Astrocyte of the spinal cord (primary cell): ENCODE results near the gene DDX39A.

ENCODE experiments used
- DNase-seq: peaks from one replicate; pipeline ENCODE4 v3.0.0; 2011; ENCODE audit warnings: low read depth, low spot score
- H3K4me3 ChIP-seq: 2 replicates; pipeline ENCODE4 v1.5.1; 2011; ENCODE audit warnings: low read depth, mild to moderate bottlenecking, low read length, moderate library complexity
- in situ Hi-C: cut with HindIII; loops from 2 replicates; pipeline ENCODE4 v1.10.0; 2017; ENCODE audit warnings: low sequenced_read_pairs
- TF ChIP-seq, protein P1 (sequence below): IDR thresholded peaks from 2 replicates; pipeline ENCODE4 v1.5.1; 2012; ENCODE audit warnings: low read depth, mild to moderate bottlenecking, low read length, inconsistent platforms

DDX39A gene

DNA sequence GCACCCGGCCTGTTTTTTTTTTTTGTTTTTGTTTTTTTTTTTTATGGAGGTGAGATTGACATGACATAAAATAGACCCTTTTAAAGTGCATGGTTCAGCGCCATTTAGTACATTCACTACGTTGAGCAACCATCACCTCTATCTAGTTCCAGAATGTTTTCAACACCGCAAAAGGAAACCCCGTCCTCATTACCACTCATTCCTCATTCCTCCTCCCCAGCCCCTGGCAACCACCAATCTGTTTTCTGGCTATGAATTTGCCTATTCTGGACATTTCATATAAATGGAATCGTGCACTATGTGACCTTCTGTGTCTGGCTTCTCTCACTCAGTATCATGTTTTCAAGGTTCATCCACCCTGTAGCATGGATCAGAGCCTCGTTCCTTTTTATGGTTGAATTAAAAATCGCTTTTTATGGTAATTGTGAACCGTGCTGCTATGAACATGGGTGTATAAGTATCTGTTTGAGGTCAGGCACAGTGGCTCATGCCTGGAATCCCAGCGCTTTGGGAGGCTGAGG is 47.8 kb downstream of the DDX39A start:
- TF ChIP-seq, protein P1, sequence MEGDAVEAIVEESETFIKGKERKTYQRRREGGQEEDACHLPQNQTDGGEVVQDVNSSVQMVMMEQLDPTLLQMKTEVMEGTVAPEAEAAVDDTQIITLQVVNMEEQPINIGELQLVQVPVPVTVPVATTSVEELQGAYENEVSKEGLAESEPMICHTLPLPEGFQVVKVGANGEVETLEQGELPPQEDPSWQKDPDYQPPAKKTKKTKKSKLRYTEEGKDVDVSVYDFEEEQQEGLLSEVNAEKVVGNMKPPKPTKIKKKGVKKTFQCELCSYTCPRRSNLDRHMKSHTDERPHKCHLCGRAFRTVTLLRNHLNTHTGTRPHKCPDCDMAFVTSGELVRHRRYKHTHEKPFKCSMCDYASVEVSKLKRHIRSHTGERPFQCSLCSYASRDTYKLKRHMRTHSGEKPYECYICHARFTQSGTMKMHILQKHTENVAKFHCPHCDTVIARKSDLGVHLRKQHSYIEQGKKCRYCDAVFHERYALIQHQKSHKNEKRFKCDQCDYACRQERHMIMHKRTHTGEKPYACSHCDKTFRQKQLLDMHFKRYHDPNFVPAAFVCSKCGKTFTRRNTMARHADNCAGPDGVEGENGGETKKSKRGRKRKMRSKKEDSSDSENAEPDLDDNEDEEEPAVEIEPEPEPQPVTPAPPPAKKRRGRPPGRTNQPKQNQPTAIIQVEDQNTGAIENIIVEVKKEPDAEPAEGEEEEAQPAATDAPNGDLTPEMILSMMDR: no peak
- in situ Hi-C loops: no loop called here
- DNase-seq: no peak
- H3K4me3 ChIP-seq: no peak overlapping the region

DNA sequence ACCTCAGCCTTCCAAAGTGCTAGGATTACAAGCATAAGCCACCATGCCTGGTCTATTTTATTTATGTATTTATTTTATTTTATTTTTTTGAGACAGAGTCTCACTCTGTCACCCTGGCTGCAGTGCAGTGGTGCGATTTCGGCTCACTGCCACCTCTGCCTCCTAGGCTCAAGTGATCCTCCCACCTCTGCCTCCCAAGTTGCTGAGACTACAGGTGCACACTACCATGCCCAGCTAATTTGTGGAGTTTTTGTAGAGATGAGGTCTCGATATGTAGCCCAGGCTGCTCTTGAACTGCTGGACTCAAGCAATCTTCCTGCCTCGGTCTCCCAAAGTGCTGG is 48.2 kb downstream of the DDX39A start:
- DNase-seq: no peak
- in situ Hi-C loops: no loop called here
- no peak overlapping the region for H3K4me3 ChIP-seq
- TF ChIP-seq, protein P1: no peak

DNA sequence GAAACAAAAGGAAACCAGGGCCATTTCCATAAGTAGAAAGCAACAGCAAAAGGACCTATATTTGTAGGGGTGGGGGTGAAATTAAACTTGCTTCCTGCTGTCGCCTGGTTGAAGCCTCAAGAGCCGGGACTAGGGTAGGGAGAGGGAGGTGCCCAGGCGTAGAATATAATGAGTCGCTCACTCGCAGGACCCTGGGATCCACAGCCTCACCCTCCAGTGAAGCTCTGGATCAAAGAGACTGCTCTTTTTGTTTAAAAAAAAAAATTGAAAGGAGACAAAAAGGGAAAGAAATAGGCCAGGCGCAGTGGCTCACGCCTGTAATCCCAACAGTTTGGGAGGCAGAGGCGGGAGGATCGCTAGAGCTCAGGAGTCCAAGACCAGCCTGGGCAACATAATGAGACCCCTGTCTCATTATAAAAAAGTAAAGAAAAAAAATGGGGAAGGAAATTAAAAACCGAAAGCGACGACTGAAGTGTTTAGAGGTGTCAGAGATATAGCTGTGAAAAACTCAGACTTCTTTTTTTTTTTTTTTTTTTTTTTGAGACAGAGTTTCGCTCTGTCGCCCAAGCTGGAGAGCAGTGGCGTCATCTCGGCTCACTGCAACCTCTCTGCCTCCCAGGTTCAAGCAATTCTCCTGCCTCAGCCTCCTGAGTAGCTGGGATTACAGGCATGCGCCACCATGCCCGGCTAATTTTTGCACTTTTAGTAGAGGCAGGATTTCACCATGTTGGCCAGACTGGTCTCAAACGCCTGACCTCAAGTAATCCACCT is 48.8 kb downstream of the DDX39A start:
- in situ Hi-C loops: no loop called here
- TF ChIP-seq, protein P1: no peak
- DNase-seq: no peak
- H3K4me3 ChIP-seq: no peak overlapping the region

DNA sequence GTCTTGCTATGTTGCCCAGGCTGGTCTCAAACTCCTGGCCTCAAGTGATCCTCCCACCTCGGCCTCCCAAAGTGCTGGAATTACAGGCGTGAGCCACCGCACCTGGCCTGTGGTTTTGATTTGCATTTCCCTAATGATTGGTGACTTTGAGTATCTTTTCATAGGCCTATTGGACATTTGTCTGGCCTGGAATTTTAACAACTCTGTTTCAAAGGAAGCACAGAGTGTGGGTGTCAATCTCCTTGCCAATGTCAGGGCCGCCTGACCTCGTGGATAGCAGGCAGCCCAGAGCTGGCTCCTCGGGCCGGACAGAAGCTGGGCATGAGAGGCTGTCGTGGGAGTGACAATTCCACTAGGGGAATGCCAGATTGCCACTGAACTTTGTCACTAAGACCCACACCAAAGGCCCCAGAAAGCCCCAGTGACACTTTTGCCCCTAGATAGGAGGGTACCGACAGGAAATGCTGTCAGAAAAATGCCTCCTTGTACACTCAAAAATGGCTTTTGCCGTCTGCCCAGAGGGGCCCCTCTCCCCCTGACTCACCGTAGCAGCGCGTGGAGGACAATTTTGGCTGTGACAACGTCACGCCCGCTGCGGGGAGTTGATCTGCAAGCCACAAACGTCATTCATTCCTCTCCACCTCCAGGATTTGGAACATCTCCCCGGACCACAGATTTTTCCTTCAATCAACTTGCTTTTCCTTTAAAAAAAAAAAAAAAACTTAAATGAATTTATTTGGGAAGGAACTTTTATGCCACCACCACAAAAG is 49.6 kb downstream of the DDX39A start:
- TF ChIP-seq, protein P1: no peak
- no peak overlapping the region for H3K4me3 ChIP-seq
- in situ Hi-C loops: no loop called here
- peak; percentile 25 for DNase-seq

DNA sequence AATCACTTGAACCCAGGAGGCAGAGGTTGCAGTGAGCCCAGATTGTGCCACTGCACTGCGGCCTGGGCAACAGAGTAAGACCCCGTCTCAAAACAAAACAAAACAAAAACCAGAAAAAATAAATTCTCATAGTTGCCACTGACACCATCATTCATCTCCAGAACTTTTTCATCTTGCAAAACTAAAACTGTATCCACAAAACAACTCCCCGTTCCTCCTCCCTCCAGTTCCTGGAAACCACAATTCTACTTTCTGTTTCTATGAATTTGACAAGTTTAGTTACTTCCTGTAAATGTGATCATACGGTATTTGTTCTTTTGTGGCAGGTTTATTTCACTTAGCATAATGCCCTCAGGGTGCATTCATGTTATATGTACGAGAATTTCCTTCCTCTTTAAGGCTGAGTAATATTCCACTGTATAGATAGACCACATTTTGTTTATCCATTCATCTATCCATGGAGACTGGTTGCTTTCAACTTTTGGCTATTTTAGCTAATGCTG is 51.1 kb downstream of the DDX39A start:
- TF ChIP-seq, protein P1: no peak
- DNase-seq: no peak
- H3K4me3 ChIP-seq: no peak overlapping the region
- in situ Hi-C loops: no loop called here

DNA sequence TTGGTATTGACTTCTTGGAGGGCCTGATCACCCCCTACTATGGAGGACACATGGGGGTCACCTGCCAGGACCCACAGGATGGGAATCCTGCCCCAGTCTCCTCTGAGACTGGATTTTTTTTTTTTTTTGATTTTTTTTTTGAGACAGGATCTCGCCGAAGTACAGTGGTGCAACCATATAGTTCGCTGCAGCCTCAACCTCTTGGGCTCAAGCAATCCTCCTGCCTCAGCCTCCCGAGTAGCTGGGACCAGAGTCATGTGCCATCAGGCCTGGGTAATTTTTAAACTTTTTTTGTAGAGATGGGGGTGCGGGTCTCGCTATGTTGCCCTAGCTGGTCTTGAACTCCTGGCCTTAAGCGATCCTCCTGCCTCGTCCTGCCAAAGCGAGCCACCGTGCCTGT is 52.1 kb downstream of the DDX39A start:
- H3K4me3 ChIP-seq: no peak overlapping the region
- DNase-seq: no peak
- in situ Hi-C loops: no loop called here
- TF ChIP-seq, protein P1: no peak
